H9 (cell line): ENCODE measurements around the gene PHLDA1. TPM values are rescaled to one million over a fixed set of nuclear protein-coding genes. Genes with fewer than 3 reads are reported as not detected.

Experiments
- DNase-seq: peaks from one replicate; pipeline ENCODE4 v3.0.0-alpha.2; 2017
- H2AFZ ChIP-seq: one replicate; pipeline ENCODE4 v1.6.1; 2013; ENCODE audit warnings: mild to moderate bottlenecking, low read length, control low read depth, moderate library complexity
- H2AK5ac ChIP-seq: 2 replicates; pipeline ENCODE4 v1.6.1; 2013; ENCODE audit warnings: low read length, control low read depth, mixed read lengths; ENCODE audit not compliant: insufficient read length
- H2BK120ac ChIP-seq: one replicate; pipeline ENCODE4 v1.6.1; 2013; ENCODE audit warnings: low read depth, mild to moderate bottlenecking, low read length, control low read depth, inconsistent platforms; ENCODE audit not compliant: poor library complexity, severe bottlenecking
- H2BK12ac ChIP-seq: 2 replicates; pipeline ENCODE4 v1.6.1; 2013; ENCODE audit warnings: low read length, control low read depth, mixed read lengths, low read depth; ENCODE audit not compliant: insufficient read length
- H2BK15ac ChIP-seq: 2 replicates; pipeline ENCODE4 v1.6.1; 2013; ENCODE audit warnings: low read depth, low read length, control low read depth
- H2BK20ac ChIP-seq: one replicate; pipeline ENCODE4 v1.6.1; 2013; ENCODE audit warnings: low read depth, mild to moderate bottlenecking, low read length, control low read depth, inconsistent platforms; ENCODE audit not compliant: poor library complexity, severe bottlenecking
- H2BK5ac ChIP-seq: 2 replicates; pipeline ENCODE4 v1.6.1; 2013; ENCODE audit warnings: low read length, control low read depth, mixed read lengths; ENCODE audit not compliant: insufficient read length
- H3K14ac ChIP-seq: 2 replicates; pipeline ENCODE4 v1.6.1; 2013; ENCODE audit warnings: low read length, control low read depth; ENCODE audit not compliant: insufficient read depth
- H3K18ac ChIP-seq: 2 replicates; pipeline ENCODE4 v1.6.1; 2013; ENCODE audit warnings: low read depth, mild to moderate bottlenecking, mixed read lengths, low read length, control low read depth; ENCODE audit not compliant: insufficient read length
- H3K23ac ChIP-seq: 2 replicates; pipeline ENCODE4 v1.6.1; 2013; ENCODE audit warnings: low read length, control low read depth, mixed read lengths, low read depth; ENCODE audit not compliant: insufficient read length
- H3K23me2 ChIP-seq: 2 replicates; pipeline ENCODE4 v1.6.1; 2013; ENCODE audit warnings: low read depth, mild to moderate bottlenecking, mixed read lengths, low read length, control low read depth; ENCODE audit not compliant: insufficient read length, poor library complexity, severe bottlenecking
- H3K27ac ChIP-seq: 2 replicates; pipeline ENCODE4 v1.5.1; 2013; ENCODE audit warnings: low read length, control low read depth, mixed read lengths, low read depth; ENCODE audit not compliant: insufficient read length
- H3K27me3 ChIP-seq: 2 replicates; pipeline ENCODE4 v1.6.1; 2013; ENCODE audit warnings: low read length, control low read depth, inconsistent platforms; ENCODE audit not compliant: insufficient read depth
- H3K4ac ChIP-seq: 2 replicates; pipeline ENCODE4 v1.6.1; 2013; ENCODE audit warnings: low read depth, mild to moderate bottlenecking, control low read depth, inconsistent platforms, low read length, moderate library complexity
- H3K4me1 ChIP-seq: 2 replicates; pipeline ENCODE4 v1.6.1; 2013; ENCODE audit warnings: low read length, control low read depth, inconsistent platforms; ENCODE audit not compliant: insufficient read depth
- H3K4me2 ChIP-seq: 2 replicates; pipeline ENCODE4 v1.6.1; 2013; ENCODE audit warnings: low read length, control low read depth, mixed read lengths; ENCODE audit not compliant: insufficient read length, insufficient read depth
- H3K56ac ChIP-seq: 2 replicates; pipeline ENCODE4 v1.6.1; 2013; ENCODE audit warnings: low read depth, mild to moderate bottlenecking, mixed read lengths, low read length, control low read depth; ENCODE audit not compliant: insufficient read length
- H3K79me1 ChIP-seq: 2 replicates; pipeline ENCODE4 v1.6.1; 2013; ENCODE audit warnings: low read depth, mild to moderate bottlenecking, moderate library complexity, low read length, control low read depth, inconsistent platforms; ENCODE audit not compliant: insufficient read depth, poor library complexity, severe bottlenecking
- H3K79me2 ChIP-seq: 2 replicates; pipeline ENCODE4 v1.6.1; 2013; ENCODE audit warnings: low read length, control low read depth, inconsistent platforms; ENCODE audit not compliant: insufficient read depth
- H3K9ac ChIP-seq: 2 replicates; pipeline ENCODE4 v1.6.1; 2013; ENCODE audit warnings: low read length, control low read depth, mixed read lengths; ENCODE audit not compliant: insufficient read length; ENCODE audit errors: extremely low read depth
- H3K9me3 ChIP-seq: one replicate; pipeline ENCODE4 v1.6.1; 2013; ENCODE audit warnings: low read depth, low read length, inconsistent platforms; ENCODE audit not compliant: control insufficient read depth
- H3T11ph ChIP-seq: one replicate; pipeline ENCODE4 v1.6.1; 2013; ENCODE audit warnings: mild to moderate bottlenecking, low read length, control low read depth, inconsistent platforms
- H4K20me1 ChIP-seq: one replicate; pipeline ENCODE4 v1.6.1; 2013; ENCODE audit not compliant: control insufficient read depth, insufficient read length, insufficient read depth
- H4K5ac ChIP-seq: 2 replicates; pipeline ENCODE4 v1.6.1; 2013; ENCODE audit warnings: low read depth, mild to moderate bottlenecking, mixed read lengths, low read length, control low read depth; ENCODE audit not compliant: insufficient read length
- H4K8ac ChIP-seq: replicated peaks from 2 replicates; pipeline ENCODE4 v1.6.1; 2013; ENCODE audit warnings: low read length, control low read depth, mixed read lengths, low read depth; ENCODE audit not compliant: insufficient read length
- H4K91ac ChIP-seq: 2 replicates; pipeline ENCODE4 v1.6.1; 2013; ENCODE audit warnings: low read depth, mild to moderate bottlenecking, moderate library complexity, mixed read lengths, low read length, control low read depth; ENCODE audit not compliant: insufficient read length
- H3K27ac Mint-ChIP-seq, 3 experiments: 2 replicates in 2 of 3; 3 replicates in 1 of 3; pipeline ENCODE4 v1.8.0; 2020 to 2021; ENCODE audit warnings: mixed read lengths in 3 of 3, mild to moderate bottlenecking in 1 of 3, moderate library complexity in 1 of 3
- H3K27me3 Mint-ChIP-seq: 2 replicates; pipeline ENCODE4 v1.8.0; 2021; ENCODE audit warnings: low read depth, mild to moderate bottlenecking, moderate library complexity, mixed read lengths
- H3K36me3 Mint-ChIP-seq, 3 experiments: 2 replicates in 2 of 3; 3 replicates in 1 of 3; pipeline ENCODE4 v1.8.0; 2020 to 2021; ENCODE audit warnings: low read depth in 3 of 3, mixed read lengths in 3 of 3; ENCODE audit not compliant: insufficient read depth in 1 of 3
- H3K4me1 Mint-ChIP-seq, 2 experiments: 2 replicates each; pipeline ENCODE4 v1.8.0; 2020; ENCODE audit warnings: mixed read lengths in 2 of 2
- H3K4me3 Mint-ChIP-seq, 2 experiments: 2 replicates in 1 of 2; 3 replicates in 1 of 2; pipeline ENCODE4 v1.8.0; 2020 to 2021; ENCODE audit warnings: mild to moderate bottlenecking in 2 of 2, mixed read lengths in 2 of 2, moderate library complexity in 1 of 2
- H3K9me3 Mint-ChIP-seq, 2 experiments: 2 replicates in 1 of 2; 3 replicates in 1 of 2; pipeline ENCODE4 v1.8.0; 2020; ENCODE audit warnings: mild to moderate bottlenecking in 2 of 2, mixed read lengths in 2 of 2, moderate library complexity in 1 of 2
- CTCF ChIP-seq: fragments of 200-600 bp; sonication (generic); conservative IDR thresholded peaks from 3 replicates; pipeline ENCODE4 v1.8.0; 2021; ENCODE audit warnings: antibody characterized with exemption, mild to moderate bottlenecking
- WGBS: extraction: QIAGEN DNeasy Blood & Tissue Kit; methylation state at CpG from one replicate; pipeline ENCODE4 v1.1.7; 2013; ENCODE audit warnings: missing lambda C conversion rate, low lambda C conversion rate, mixed read lengths; ENCODE audit not compliant: insufficient read length; ENCODE audit errors: extremely low coverage; 5-methylcytosine and 5-hydroxymethylcytosine counted together
- total RNA-seq: library from RNA; stranded (reverse); gene quantifications from 2 replicates; pipeline ENCODE4 v1.2.1, GENCODE V29; 2021

The PHLDA1 gene
- total RNA-seq, 1 experiment from 2014 or later: 106 TPM

- no CpG with 5 or more reads among the region's 2 CpGs for WGBS
- Mint-ChIP-seq H3K4me3 (no peak overlapping the region), H3K27me3 (no peaks in the 10 kb centered on the region), H3K4me1 (peaks cover 0 to 5% of the 10 kb centered on the region in 2 experiments; a peak in 2 of 4 replicates), H3K27ac (no peak overlapping the region), H3K36me3 (peaks cover 28 to 84% (median 66%) of the 10 kb centered on the region in 3 experiments), H3K9me3 (no peaks in the 10 kb centered on the region)
- Histone ChIP-seq H2BK12ac (no peak overlapping the region), H4K5ac (no peak overlapping the region), H3K27ac (no peak overlapping the region), H3K14ac (no peak overlapping the region), H3K4me2 (no peak overlapping the region), H2AFZ (no peak overlapping the region), H3K23me2 (no peaks in the 10 kb centered on the region), H2BK120ac (no peak overlapping the region), H3K79me2 (no peaks in the 10 kb centered on the region; the same call in 1 of the 2 replicates), H2BK5ac (no peak overlapping the region), H3K79me1 (no peaks in the 10 kb centered on the region), H2BK15ac (no peak overlapping the region), H3K9me3 (no peaks in the 10 kb centered on the region), H2AK5ac (no peak overlapping the region), H3K9ac (no peak overlapping the region), H3K4ac (no peak overlapping the region), H3K4me1 (no peaks in the 10 kb centered on the region), H3K18ac (no peak overlapping the region), H4K91ac (no peak overlapping the region), H3K56ac (no peak overlapping the region), H4K8ac (no peak overlapping the region), H3K23ac (no peak overlapping the region), H3K27me3 (no peaks in the 10 kb centered on the region), H4K20me1 (no peaks in the 10 kb centered on the region), H3T11ph (no peak overlapping the region), H2BK20ac (no peak overlapping the region)
- no peak for TF ChIP-seq CTCF
- no peak for DNase-seq
Observed at GRCh38 chr12:76047742-76048141, 16.2 kb upstream of the PHLDA1 start.
